ENCODE measurements around the gene ZNF491.

- TF ChIP-seq CTCF (IDR thresholded peaks at IDR 0.05; ENCODE audit: poor library complexity, severe bottlenecking) (no peak), EZH2 (IDR thresholded peaks at IDR 0.05; ENCODE audit: borderline replicate concordance, insufficient read depth, low read length, poor library complexity, severe bottlenecking) (no peak), EP300 (conservative IDR thresholded peaks at IDR 0.05; ENCODE audit: poor library complexity, severe bottlenecking) (no peak), POLR2AphosphoS5 (IDR thresholded peaks at IDR 0.05) (no peak), REST (IDR thresholded peaks at IDR 0.05; ENCODE audit: borderline replicate concordance) (no peak), SMC3 (conservative IDR thresholded peaks at IDR 0.05; ENCODE audit: poor library complexity) (no peak), RAD21 (conservative IDR thresholded peaks at IDR 0.05) (no peak), TAF1 (IDR thresholded peaks at IDR 0.05; ENCODE audit: low read depth) (no peak)
These were observed 14.6 kb upstream of the ZNF491 start for GRCh38 chr19:11783767-11784166.

Data from neural cell (in vitro differentiated cells).